A673 (cell line): ENCODE measurements around the gene BSN.

Experiments
- EZH2 ChIP-seq: fragments of 200-600 bp; sonication (generic); IDR thresholded peaks from 2 replicates; pipeline ENCODE4 v1.6.1; 2017; ENCODE audit warnings: borderline replicate concordance, low read depth, mild to moderate bottlenecking, mixed read lengths, antibody characterized with exemption, low read length; ENCODE audit not compliant: poor library complexity, severe bottlenecking
- TF ChIP-seq, protein P1 (sequence below): fragments of 300-800, 200-600 bp; sonication (generic); conservative IDR thresholded peaks from 2 replicates; pipeline ENCODE4 v1.5.1; 2017; ENCODE audit warnings: low read depth, mild to moderate bottlenecking, antibody characterized with exemption, low read length, moderate library complexity, mixed read lengths

DNA sequence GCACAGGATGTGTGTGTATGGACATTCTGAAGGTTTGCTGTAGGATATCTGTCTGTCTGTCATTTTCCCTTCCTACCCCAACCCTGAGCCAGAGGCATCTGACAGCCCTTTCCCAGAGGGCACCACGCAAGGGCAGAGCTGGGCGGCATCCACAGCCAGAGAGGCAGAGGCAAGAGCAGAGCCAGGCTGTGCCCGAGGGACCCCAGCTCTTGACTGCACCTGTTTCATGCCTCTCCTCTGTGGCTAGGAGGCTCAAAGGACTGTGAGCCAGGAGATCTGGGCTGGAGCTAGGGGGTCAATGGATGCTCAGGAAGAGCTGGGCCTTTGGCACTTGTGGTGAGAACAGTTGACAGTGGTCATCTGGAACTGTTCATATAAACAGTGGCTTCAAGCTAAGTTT, 115.1 kb downstream of the BSN start:
- TF ChIP-seq, protein P1, sequence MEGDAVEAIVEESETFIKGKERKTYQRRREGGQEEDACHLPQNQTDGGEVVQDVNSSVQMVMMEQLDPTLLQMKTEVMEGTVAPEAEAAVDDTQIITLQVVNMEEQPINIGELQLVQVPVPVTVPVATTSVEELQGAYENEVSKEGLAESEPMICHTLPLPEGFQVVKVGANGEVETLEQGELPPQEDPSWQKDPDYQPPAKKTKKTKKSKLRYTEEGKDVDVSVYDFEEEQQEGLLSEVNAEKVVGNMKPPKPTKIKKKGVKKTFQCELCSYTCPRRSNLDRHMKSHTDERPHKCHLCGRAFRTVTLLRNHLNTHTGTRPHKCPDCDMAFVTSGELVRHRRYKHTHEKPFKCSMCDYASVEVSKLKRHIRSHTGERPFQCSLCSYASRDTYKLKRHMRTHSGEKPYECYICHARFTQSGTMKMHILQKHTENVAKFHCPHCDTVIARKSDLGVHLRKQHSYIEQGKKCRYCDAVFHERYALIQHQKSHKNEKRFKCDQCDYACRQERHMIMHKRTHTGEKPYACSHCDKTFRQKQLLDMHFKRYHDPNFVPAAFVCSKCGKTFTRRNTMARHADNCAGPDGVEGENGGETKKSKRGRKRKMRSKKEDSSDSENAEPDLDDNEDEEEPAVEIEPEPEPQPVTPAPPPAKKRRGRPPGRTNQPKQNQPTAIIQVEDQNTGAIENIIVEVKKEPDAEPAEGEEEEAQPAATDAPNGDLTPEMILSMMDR: no peak
- no peak for TF ChIP-seq EZH2
